DOHH2 (cell line): Measurements from ENCODE around the gene ARL4D.
A peak's percentile ranks its signal among the peaks of the same experiment; 100 is the strongest.

Source experiments
- H3F3A ChIP-seq: fragments of 200-600 bp; sonication (generic), shearing (Covaris generic); 2 replicates; pipeline ENCODE4 v1.6.0; 2016; ENCODE audit warnings: antibody characterized with exemption, mild to moderate bottlenecking; ENCODE audit not compliant: control insufficient read depth, insufficient read depth
- H3K27ac ChIP-seq: fragments of 200-600 bp; sonication (generic); 2 replicates; pipeline ENCODE4 v1.5.1; 2014; ENCODE audit warnings: low read depth, mild to moderate bottlenecking, low read length, moderate library complexity
- H3K27me3 ChIP-seq: fragments of 200-600 bp; sonication (generic); 2 replicates; pipeline ENCODE4 v1.6.1; 2014; ENCODE audit warnings: mild to moderate bottlenecking, low read length, mixed read lengths; ENCODE audit not compliant: control insufficient read depth
- H3K36me3 ChIP-seq: fragments of 200-600 bp; sonication (generic); 2 replicates; pipeline ENCODE4 v1.6.1; 2014; ENCODE audit warnings: mild to moderate bottlenecking, low read length, moderate library complexity, mixed read lengths; ENCODE audit not compliant: control insufficient read depth
- H3K4me1 ChIP-seq: fragments of 200-600 bp; sonication (generic); 2 replicates; pipeline ENCODE4 v1.6.1; 2014; ENCODE audit warnings: mild to moderate bottlenecking, low read length, mixed read lengths; ENCODE audit not compliant: control insufficient read depth
- H3K4me2 ChIP-seq: fragments of 200-600 bp; sonication (generic); 2 replicates; pipeline ENCODE4 v1.6.0; 2014; ENCODE audit warnings: mild to moderate bottlenecking, low read length, moderate library complexity
- H3K4me3 ChIP-seq: fragments of 200-600 bp; sonication (generic); 2 replicates; pipeline ENCODE4 v1.5.1; 2014; ENCODE audit warnings: mild to moderate bottlenecking, low read length, mixed read lengths
- H3K79me2 ChIP-seq: fragments of 200-600 bp; sonication (generic); 2 replicates; pipeline ENCODE4 v1.6.1; 2014; ENCODE audit warnings: mild to moderate bottlenecking, low read length, mixed read lengths; ENCODE audit not compliant: control insufficient read depth
- H3K9me2 ChIP-seq: fragments of 200-600 bp; sonication (generic); replicated peaks from 2 replicates; pipeline ENCODE4 v1.6.1; 2014; ENCODE audit warnings: mild to moderate bottlenecking, low read length, mixed read lengths; ENCODE audit not compliant: control insufficient read depth
- H3K9me3 ChIP-seq: fragments of 200-600 bp; sonication (generic); 2 replicates; pipeline ENCODE4 v1.6.1; 2014; ENCODE audit warnings: antibody characterized with exemption, low read length, mixed read lengths; ENCODE audit not compliant: control insufficient read depth, insufficient read depth
- H4K20me1 ChIP-seq: fragments of 200-600 bp; sonication (generic); 2 replicates; pipeline ENCODE4 v1.6.0; 2014; ENCODE audit warnings: low read depth, mild to moderate bottlenecking, antibody characterized with exemption, low read length, moderate library complexity; ENCODE audit not compliant: control insufficient read depth, insufficient read depth
- EZH2phosphoT487 ChIP-seq: fragments of 200-600 bp; sonication (generic); IDR thresholded peaks from 2 replicates; pipeline ENCODE4 v1.6.1; 2017; ENCODE audit warnings: borderline replicate concordance, mild to moderate bottlenecking, antibody characterized with exemption, low read length, moderate library complexity, mixed read lengths
- TF ChIP-seq, protein P1 (sequence below): fragments of 200-600 bp; sonication (generic); IDR thresholded peaks from one replicate; pipeline ENCODE4 v1.5.1; 2014; ENCODE audit warnings: antibody characterized with exemption, mild to moderate bottlenecking, low read depth, low read length; ENCODE audit not compliant: poor library complexity, severe bottlenecking

Gene ARL4D, protein sequence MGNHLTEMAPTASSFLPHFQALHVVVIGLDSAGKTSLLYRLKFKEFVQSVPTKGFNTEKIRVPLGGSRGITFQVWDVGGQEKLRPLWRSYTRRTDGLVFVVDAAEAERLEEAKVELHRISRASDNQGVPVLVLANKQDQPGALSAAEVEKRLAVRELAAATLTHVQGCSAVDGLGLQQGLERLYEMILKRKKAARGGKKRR

DNA sequence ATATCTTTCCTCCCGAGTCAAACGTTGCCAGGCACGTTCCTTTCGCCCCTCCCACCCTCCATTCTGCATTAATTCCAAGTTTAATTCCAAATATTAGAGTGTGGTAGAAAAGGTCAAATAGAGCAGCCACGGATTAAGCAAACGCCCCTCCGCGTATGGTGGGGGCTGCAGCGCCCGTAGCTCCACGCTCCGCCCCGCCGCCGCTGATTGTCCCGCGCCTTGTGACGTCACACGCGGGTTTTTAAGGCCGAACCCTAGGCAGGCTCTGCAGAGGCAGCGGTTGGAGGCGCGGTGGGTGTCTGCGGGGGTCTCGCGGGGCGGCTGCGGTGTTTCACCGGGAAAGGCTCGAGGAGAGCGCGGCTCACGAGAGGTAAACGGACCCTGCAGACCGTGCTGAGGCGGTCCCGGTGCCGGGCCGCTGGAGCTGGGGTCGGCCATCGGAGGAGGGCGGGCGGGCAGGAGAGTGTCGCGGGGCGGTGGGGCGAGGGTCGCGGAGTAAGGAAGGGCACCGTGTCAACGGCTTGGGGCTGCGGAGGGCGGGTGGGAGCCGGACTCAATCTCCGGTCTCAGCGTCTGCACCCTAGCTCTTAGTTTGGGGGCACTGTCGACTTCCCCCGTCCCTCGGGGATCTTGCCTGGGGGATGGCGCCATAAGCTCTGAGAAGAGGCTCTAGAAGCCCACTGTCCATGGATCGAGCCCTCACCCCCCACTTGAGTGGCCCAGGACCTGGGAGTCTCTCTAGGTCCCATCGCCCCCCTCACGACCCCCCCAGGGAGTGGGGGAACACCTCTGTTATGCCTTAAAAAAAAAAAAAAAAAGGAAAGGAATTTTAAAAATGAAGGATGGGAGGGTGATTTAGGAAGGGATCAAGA lies at the start of gene ARL4D:
ARL4D (plus strand) TSS at position 270 of the 872 bp plus-strand sequence. CDS start 740 bp downstream, outside the sequence.
- Histone ChIP-seq H4K20me1 (no peaks in the 10 kb centered on the region), H3K36me3 (no peaks in the 10 kb centered on the region), H3K9me2 (no peaks in the 10 kb centered on the region), H3K79me2 (no peaks in the 10 kb centered on the region), H3K27ac (no peak within 1 kb of the TSS), H3K4me1 (peaks cover 13% of the 10 kb centered on the region), H3K4me2 (peak within 1 kb of the TSS; percentile 56), H3K9me3 (no peaks in the 10 kb centered on the region), H3K27me3 (peaks cover 17% of the 10 kb centered on the region), H3K4me3 (peak within 1 kb of the TSS; percentile 52), H3F3A (peaks cover 5% of the 10 kb centered on the region; the same call in 1 of the 2 replicates)
- TF ChIP-seq EZH2phosphoT487 = no peak
- TF ChIP-seq, protein P1, sequence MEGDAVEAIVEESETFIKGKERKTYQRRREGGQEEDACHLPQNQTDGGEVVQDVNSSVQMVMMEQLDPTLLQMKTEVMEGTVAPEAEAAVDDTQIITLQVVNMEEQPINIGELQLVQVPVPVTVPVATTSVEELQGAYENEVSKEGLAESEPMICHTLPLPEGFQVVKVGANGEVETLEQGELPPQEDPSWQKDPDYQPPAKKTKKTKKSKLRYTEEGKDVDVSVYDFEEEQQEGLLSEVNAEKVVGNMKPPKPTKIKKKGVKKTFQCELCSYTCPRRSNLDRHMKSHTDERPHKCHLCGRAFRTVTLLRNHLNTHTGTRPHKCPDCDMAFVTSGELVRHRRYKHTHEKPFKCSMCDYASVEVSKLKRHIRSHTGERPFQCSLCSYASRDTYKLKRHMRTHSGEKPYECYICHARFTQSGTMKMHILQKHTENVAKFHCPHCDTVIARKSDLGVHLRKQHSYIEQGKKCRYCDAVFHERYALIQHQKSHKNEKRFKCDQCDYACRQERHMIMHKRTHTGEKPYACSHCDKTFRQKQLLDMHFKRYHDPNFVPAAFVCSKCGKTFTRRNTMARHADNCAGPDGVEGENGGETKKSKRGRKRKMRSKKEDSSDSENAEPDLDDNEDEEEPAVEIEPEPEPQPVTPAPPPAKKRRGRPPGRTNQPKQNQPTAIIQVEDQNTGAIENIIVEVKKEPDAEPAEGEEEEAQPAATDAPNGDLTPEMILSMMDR = no peak

DNA sequence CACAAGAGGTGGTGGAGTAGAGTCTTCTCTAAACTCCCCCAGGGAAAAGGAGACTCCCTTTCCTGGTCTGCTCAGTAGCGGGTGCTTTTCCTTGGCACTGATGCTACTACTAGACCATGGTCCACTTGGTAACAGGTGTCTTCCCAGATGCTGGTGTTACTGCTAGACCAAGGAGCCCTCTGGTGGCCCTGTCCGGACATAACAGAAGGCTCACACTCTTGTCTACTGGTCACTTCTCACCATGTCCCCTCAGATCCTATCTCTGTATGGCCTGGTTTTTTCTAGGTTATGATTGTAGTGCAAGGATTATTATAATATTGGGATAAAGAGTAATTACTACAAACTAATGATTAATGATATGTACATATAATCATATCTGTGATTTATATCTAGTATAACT lies 49.7 kb upstream of the ARL4D start:
- no peaks in the 10 kb centered on the region for H3K27me3 ChIP-seq
- H3K4me1 ChIP-seq = no peaks in the 10 kb centered on the region
- H3K4me2 ChIP-seq = no peak overlapping the region
- no peak for TF ChIP-seq EZH2phosphoT487
- TF ChIP-seq, protein P1 = peak; percentile 15
- H3K36me3 ChIP-seq = peaks cover 3% of the 10 kb centered on the region; the same call in 1 of the 2 replicates
- H3K4me3 ChIP-seq = no peak overlapping the region
- no peaks in the 10 kb centered on the region for H3K9me2 ChIP-seq
- H3F3A ChIP-seq = no peaks in the 10 kb centered on the region
- H4K20me1 ChIP-seq = no peaks in the 10 kb centered on the region
- H3K9me3 ChIP-seq = peaks cover 37% of the 10 kb centered on the region
- H3K79me2 ChIP-seq = no peaks in the 10 kb centered on the region
- no peak overlapping the region for H3K27ac ChIP-seq

DNA sequence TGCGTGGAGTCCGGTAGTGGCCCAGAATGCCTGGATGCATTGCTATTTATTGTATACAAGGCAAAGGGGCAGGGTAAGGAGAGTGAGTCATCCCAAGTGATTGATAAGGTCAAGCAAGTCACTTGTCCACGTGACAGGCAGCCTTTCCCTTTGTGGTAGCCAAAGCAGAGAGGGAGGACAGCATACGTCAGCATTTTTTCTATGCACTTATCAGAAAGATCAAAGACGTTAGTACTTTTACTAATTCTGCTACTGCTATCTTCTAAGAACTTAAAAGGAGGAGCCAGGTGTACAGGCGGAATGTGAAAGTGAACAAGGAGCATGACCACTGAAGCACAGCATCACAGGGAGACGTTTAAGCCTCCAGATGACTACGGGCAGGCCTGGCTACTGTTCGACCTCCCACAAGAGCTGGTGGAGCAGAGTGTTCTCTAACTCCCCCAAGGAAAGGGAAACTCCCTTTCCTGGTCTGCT lies 47.9 kb upstream of the ARL4D start:
- Histone ChIP-seq H3K4me2 (no peak overlapping the region), H3K36me3 (peaks cover 3% of the 10 kb centered on the region; the same call in 1 of the 2 replicates), H3K27me3 (no peaks in the 10 kb centered on the region), H3K27ac (no peak overlapping the region), H3K9me3 (peaks cover 30% of the 10 kb centered on the region), H3K9me2 (no peaks in the 10 kb centered on the region), H3K4me1 (no peaks in the 10 kb centered on the region), H4K20me1 (no peaks in the 10 kb centered on the region), H3F3A (no peaks in the 10 kb centered on the region), H3K79me2 (no peaks in the 10 kb centered on the region), H3K4me3 (no peak overlapping the region)
- TF ChIP-seq, protein P1 = no peak
- TF ChIP-seq EZH2phosphoT487 = no peak
